ENCODE results near the gene BRD3.
"Not testable (repeated sequence)": the region's sequence is repeated elsewhere in the genome, so short reads cannot be mapped to it uniquely, and the experiment has no call there.

Gene BRD3

GRCh38 chr9:134067904-134068743, at the start of gene BRD3:
TSS of gene BRD3 (minus strand) at chr9:134068026. CDS start at chr9:134053477, 14,549 bp downstream.
- peak; percentile 84 for DNase-seq (ENCODE audit: low read depth)

GRCh38 chr9:134112561-134112960, 44.7 kb upstream of the BRD3 start:
- no peak for DNase-seq (ENCODE audit: low read depth)

DNA sequence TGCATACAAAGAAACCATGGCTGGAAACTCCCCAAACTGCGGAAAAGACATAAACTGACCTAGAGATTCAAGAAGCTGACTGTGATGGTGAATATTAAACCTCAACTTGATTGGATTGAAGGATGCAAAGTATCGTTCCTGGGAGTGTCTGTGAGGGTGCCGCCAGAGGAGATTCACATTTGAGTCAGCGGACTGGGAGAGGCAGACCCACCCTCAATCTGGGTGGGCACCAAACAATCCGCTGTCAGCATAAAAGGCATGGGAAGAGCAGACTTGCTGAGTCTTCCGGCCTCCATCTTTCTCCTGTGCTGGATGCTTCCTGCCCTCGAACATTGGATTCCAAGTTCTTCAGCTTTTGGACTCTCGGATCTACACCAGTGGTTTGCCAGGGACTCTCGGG, 43.2 kb upstream of the BRD3 start:
- no peak for DNase-seq (ENCODE audit: low read depth)

GRCh38 chr9:134103391-134103998, 35.7 kb upstream of the BRD3 start:
- no peak for DNase-seq (ENCODE audit: low read depth)

DNA sequence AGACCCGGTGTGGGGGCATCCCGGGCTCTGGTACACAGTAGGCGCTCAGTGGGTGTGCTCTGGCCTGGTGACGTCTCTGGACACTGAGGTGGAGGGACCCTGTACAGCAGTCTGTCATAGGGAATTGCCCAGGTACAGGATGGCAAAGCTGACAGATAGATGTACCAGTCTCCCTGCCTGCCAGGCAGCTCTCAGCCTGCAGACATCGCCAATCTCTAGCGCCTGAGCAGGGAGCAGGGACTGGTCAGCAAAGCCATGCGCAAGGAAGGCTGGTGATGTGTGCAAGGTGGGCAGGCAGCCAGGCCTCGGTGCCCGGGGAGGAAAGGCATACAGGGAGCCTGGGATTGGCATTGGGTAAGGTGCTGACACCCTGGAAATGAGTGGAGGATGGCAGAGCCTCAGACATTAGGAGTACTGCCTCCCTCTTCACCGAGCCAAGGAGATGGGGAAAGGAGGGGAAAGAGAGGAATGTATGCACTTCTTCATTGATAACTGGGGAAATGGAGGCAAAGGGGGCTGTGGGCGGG, 33.9 kb upstream of the BRD3 start:
- DNase-seq (ENCODE audit: low read depth) = no peak

GRCh38 chr9:134101133-134101532, 33.3 kb upstream of the BRD3 start:
- DNase-seq (ENCODE audit: low read depth) = not testable (repeated sequence)

DNA sequence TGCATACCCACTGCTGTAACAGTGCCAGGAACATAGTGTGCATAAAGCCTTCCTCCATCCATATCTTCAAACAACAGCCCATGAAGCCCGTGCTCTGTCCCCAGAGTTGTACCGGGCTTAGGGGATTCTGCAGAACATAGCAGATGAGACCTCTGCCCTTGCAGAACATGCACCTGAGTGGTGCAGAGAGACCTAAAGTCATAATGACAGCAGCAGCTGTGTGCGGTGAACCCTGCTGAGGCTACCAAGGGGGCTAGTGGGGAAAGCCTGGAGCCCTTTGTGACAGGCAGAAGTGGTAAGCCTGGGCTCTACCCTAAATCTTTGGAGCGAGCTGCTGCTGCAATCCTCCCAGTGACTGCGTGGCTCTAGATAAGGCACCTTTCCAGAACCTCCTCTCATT, 32.2 kb upstream of the BRD3 start:
- no peak for DNase-seq (ENCODE audit: low read depth)

GRCh38 chr9:134099123-134099761, 31.4 kb upstream of the BRD3 start:
- peak; percentile 36 for DNase-seq (ENCODE audit: low read depth)

GRCh38 chr9:134089972-134090371, 22.1 kb upstream of the BRD3 start:
- DNase-seq (ENCODE audit: low read depth) = no peak

DNA sequence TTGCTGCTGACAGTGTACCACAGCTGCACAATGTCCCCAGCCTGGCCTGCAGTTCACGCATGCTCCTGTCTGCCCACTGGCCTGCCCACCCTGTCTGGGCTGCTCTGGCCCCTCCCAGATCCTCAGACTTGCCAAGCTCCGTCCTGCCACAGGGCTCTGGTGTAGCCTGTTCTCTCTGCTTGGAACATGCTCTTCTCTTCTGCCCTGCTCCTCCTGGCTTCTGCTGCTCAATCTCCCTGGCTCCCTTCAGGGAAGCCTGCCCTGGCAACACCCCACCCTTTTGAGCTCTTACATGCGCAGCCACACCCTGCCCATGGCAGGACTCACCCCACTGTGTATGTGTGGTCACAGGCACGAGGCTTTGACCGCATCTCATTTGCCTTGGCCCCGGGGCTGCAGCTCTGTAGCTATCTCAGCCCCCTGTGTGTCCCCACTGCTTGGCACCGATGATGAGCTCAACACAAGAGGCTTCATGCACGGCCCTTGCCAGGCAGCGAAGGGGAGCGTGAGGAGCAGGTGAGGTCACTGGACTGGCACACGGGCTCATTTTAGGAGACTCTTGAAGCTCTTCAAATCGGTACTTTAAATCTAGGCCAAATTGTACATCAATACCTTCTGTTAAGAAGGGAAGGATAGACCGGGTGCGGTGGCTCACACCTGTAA, 20.4 kb upstream of the BRD3 start:
- DNase-seq (ENCODE audit: low read depth) = no peak

- no peak for DNase-seq (ENCODE audit: low read depth)
Measured at GRCh38 chr9:134085674-134086073, 17.8 kb upstream of the BRD3 start.

GRCh38 chr9:134083451-134083850, 15.6 kb upstream of the BRD3 start:
- DNase-seq (ENCODE audit: low read depth) = no peak

DNA sequence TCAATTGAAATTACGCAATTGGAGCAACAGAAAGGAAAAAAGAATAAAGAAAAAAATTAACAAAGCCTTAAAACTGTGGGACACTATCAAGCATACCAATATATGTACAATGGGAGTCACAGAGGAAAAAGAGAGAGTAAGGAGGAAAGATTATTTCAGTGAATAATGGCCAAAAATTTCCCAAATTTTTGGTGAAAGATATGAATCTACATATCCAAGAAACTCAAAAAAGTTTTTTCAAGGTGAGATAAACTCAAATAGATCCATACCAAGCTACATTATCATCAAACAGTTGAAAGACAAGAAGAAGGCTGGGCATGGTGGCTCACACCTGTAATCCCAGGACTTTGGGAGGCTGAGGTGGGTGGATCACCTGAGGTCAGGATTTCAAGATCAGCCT, 8.8 kb upstream of the BRD3 start:
- no peak for DNase-seq (ENCODE audit: low read depth)

DNA sequence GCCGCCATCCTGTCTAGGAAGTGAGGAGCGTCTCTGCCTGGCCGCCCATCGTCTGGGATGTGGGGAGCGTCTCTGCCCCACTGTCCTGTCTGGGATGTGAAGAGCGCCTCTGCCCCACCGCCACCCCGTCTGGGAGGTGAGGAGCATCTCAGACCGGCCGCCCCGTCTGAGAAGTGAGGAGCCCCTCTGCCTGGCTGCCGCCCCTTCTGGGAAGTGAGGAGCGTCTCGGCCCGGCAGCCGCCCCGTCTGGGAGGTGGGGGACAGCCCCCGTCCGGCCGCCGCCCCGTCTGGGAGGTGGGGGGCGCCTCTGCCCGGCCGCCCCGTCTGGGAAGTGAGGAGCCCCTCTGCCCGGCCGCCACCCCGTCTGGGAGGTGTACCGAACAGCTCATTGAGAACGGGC, 7.9 kb upstream of the BRD3 start:
- not testable (repeated sequence) for DNase-seq (ENCODE audit: low read depth)

DNA sequence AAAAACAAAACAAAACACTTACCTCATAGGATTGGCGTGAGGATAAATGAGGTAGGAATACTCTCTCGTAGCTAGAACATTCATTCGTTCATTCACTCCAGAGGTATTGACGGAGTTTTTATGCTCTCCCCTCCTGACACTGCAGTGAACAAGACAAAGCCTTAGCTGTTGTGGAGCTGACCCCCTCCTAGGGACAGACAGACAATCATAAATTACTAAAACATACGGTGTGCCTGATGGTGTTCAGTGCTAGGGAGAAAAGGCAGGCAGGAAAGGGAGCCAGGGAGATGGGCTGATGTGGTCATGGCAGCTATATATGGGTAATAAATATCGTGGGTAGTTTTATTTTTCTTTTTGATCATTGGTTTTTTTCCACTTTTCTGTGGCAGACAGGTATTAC, 5.7 kb upstream of the BRD3 start:
- DNase-seq (ENCODE audit: low read depth) = no peak

DNA sequence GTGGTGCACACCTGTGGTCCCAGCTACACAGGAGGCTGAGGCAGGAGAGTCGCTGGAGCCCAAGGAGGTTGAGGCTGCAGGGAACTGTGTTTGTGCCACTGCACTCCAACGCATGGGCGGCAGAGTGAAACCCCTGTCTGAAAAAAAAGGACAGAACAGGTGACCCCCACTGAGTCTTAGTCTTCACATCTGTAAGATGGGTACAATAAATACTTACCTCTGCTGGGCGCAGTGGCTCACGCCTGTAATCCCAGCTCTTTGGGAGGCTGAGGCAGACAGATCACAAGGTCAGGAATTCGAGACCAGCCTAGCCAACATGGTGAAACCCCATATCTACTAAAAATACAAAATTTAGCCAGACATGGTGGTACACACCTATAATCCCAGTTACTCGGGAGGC, 4.9 kb upstream of the BRD3 start:
- not testable (repeated sequence) for DNase-seq (ENCODE audit: low read depth)

DNA sequence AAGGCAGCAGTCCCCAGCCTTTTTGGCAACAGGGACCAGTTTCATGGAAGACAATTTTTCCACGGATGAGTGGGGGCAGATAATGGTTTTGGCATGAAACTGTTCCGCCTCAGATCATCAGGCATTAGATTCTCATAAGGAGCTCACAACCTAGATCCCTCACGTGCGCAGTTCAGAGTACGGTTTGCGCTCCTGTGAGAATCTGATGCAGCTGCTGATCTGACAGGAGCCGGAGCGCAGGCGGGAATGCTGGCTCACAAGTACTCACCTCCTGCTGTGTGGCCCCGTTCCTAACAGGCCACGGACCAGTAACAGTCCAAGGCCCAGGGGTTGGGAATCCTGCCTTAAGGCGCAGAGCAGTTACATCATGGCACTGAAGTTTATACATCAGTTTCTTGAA, 3.3 kb upstream of the BRD3 start:
- no peak for DNase-seq (ENCODE audit: low read depth)

DNA sequence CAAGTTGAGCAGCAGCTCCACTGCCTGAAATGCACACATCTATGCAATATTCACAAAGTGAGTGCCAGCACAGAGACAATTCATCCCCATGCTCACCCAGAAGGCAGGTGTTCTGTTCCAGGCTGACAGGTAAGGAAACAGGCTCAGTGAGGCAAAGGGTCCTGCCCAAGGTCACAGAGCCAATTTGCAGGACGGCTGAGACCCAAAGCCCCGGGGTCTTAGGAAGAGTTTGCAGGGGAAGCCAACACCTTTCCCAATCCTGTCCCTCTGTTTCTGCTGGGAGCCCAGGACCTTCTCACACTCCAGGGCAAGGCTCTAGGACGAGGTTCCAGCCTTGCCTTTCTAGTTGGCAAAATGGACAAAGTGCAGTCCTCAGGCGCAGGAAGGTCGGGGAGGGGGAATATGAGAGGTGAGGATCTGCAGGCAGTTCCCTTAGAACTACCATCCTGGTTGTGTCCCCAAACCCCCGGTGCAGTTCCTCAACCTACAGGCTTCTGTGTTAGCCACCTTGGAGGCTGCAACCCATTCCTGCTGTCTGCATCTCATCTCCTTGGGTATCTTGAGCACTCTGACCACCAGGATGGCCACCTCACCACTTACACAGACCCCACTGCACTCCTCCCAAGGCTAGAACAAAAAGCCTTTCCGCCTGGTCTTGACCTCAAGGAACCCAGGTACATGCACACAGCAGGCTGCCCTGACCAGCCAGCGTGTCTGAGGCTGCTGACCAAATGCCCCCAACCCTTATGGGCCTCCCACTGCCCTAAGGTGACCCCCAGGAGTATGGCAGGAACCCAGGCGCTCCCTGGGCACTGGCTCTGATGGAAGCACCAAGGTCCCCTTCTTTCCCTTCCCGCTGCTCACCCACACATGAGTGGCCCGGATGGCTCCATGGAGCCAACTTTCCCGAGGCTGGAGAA, 1.9 kb upstream of the BRD3 start:
- no peak for DNase-seq (ENCODE audit: low read depth)

- no peak for DNase-seq (ENCODE audit: low read depth)
Measured at GRCh38 chr9:134068744-134069479, 1.1 kb upstream of the BRD3 start.
